SK-N-MC (cell line): ENCODE results near the gene REG3A.

Source experiments
- DNase-seq: peaks from one replicate; pipeline ENCODE4 v3.0.0-alpha.2; 2011; ENCODE audit warnings: low read depth, low spot score
- H3K27ac ChIP-seq: fragments of 200-600 bp; sonication (generic); 2 replicates; pipeline ENCODE4 v1.5.1; 2016; ENCODE audit warnings: mixed run types
- H3K36me3 ChIP-seq: fragments of 200-600 bp; sonication (generic); 2 replicates; pipeline ENCODE4 v1.6.1; 2017; ENCODE audit warnings: antibody characterized with exemption, low read length, mixed read lengths; ENCODE audit not compliant: insufficient read depth
- H3K4me3 ChIP-seq: fragments of 200-600 bp; sonication (generic); 2 replicates; pipeline ENCODE4 v1.5.1; 2016
- H3K9ac ChIP-seq: fragments of 200-600 bp; sonication (generic); 2 replicates; pipeline ENCODE4 v1.8.0; 2017; ENCODE audit warnings: mixed run types, mixed read lengths; ENCODE audit not compliant: insufficient read length
- H3K9me3 ChIP-seq: fragments of 200-600 bp; sonication (generic); 2 replicates; pipeline ENCODE4 v1.6.1; 2017; ENCODE audit warnings: low read depth, mild to moderate bottlenecking, antibody characterized with exemption, low read length, moderate library complexity, mixed read lengths
- EZH2 ChIP-seq: fragments of 200-600 bp; sonication (generic); IDR thresholded peaks from one replicate; pipeline ENCODE4 v1.6.1; 2017; ENCODE audit warnings: antibody characterized with exemption
- FOXP2 ChIP-seq: optimal IDR thresholded peaks from 2 replicates; pipeline ENCODE3; 2011; ENCODE audit warnings: mild to moderate bottlenecking, moderate library complexity; ENCODE audit not compliant: insufficient read depth; ENCODE audit errors: extremely low read length, control extremely low read depth
- POLR2AphosphoS5 ChIP-seq: IDR thresholded peaks from 2 replicates; pipeline ENCODE4 v1.6.1; 2012; ENCODE audit warnings: mild to moderate bottlenecking, low read depth, low read length, borderline replicate concordance

The REG3A gene

GRCh38 chr2:79159653-79160052 is at the start of gene REG3A:
REG3A (minus strand) TSS chr2:79159753; CDS start chr2:79159405, 348 bp downstream.
- H3K27ac ChIP-seq, result no peak within 1 kb of the TSS
- DNase-seq, result no peak
- TF ChIP-seq EZH2 (no peak), FOXP2 (no peak), POLR2AphosphoS5 (no peak)
- no peak within 1 kb of the TSS for H3K4me3 ChIP-seq
- H3K9ac ChIP-seq, result no peak within 1 kb of the TSS
- no peaks in the 10 kb centered on the region for H3K36me3 ChIP-seq
- H3K9me3 ChIP-seq, result no peaks in the 10 kb centered on the region

- TF ChIP-seq FOXP2 (no peak), POLR2AphosphoS5 (no peak), EZH2 (no peak)
- H3K9ac ChIP-seq, result no peak overlapping the region
- H3K4me3 ChIP-seq, result no peak overlapping the region
- no peaks in the 10 kb centered on the region for H3K9me3 ChIP-seq
- H3K27ac ChIP-seq, result no peak overlapping the region
- DNase-seq, result no peak
- no peaks in the 10 kb centered on the region for H3K36me3 ChIP-seq
These were observed 41.2 kb upstream of the REG3A start for GRCh38 chr2:79200762-79201161.

- H3K4me3 ChIP-seq, result no peak overlapping the region
- H3K9ac ChIP-seq, result no peak overlapping the region
- no peaks in the 10 kb centered on the region for H3K36me3 ChIP-seq
- H3K27ac ChIP-seq, result no peak overlapping the region
- DNase-seq, result no peak
- TF ChIP-seq EZH2 (no peak), FOXP2 (no peak), POLR2AphosphoS5 (no peak)
- no peaks in the 10 kb centered on the region for H3K9me3 ChIP-seq
These were observed 32.3 kb upstream of the REG3A start for GRCh38 chr2:79191816-79192215.

- TF ChIP-seq EZH2 (no peak), POLR2AphosphoS5 (no peak), FOXP2 (no peak)
- no peak overlapping the region for H3K4me3 ChIP-seq
- no peaks in the 10 kb centered on the region for H3K36me3 ChIP-seq
- no peaks in the 10 kb centered on the region for H3K9me3 ChIP-seq
- H3K27ac ChIP-seq, result no peak overlapping the region
- H3K9ac ChIP-seq, result no peak overlapping the region
- no peak for DNase-seq
These were observed 31.5 kb upstream of the REG3A start for GRCh38 chr2:79191081-79191480.

- Histone ChIP-seq H3K36me3 (no peaks in the 10 kb centered on the region), H3K4me3 (no peak overlapping the region), H3K27ac (no peak overlapping the region), H3K9me3 (no peaks in the 10 kb centered on the region), H3K9ac (no peak overlapping the region)
- no peak for TF ChIP-seq POLR2AphosphoS5
- no peak for TF ChIP-seq EZH2
- no peak for TF ChIP-seq FOXP2
- DNase-seq, result no peak
These were observed 29.9 kb upstream of the REG3A start for GRCh38 chr2:79189465-79189864.

GRCh38 chr2:79181617-79182016 is 22.1 kb upstream of the REG3A start:
- DNase-seq, result no peak
- H3K4me3 ChIP-seq, result no peak overlapping the region
- no peak for TF ChIP-seq EZH2
- TF ChIP-seq POLR2AphosphoS5, result no peak
- no peak for TF ChIP-seq FOXP2
- H3K9ac ChIP-seq, result no peak overlapping the region
- H3K9me3 ChIP-seq, result no peaks in the 10 kb centered on the region
- no peak overlapping the region for H3K27ac ChIP-seq
- H3K36me3 ChIP-seq, result no peaks in the 10 kb centered on the region

GRCh38 chr2:79180092-79180491 is 20.5 kb upstream of the REG3A start:
- H3K9me3 ChIP-seq, result no peaks in the 10 kb centered on the region
- no peak for DNase-seq
- H3K4me3 ChIP-seq, result no peak overlapping the region
- TF ChIP-seq FOXP2, result no peak
- TF ChIP-seq EZH2, result no peak
- no peak for TF ChIP-seq POLR2AphosphoS5
- H3K27ac ChIP-seq, result no peak overlapping the region
- H3K36me3 ChIP-seq, result no peaks in the 10 kb centered on the region
- no peak overlapping the region for H3K9ac ChIP-seq

- no peak overlapping the region for H3K4me3 ChIP-seq
- H3K9ac ChIP-seq, result no peak overlapping the region
- H3K9me3 ChIP-seq, result no peaks in the 10 kb centered on the region
- no peak overlapping the region for H3K27ac ChIP-seq
- H3K36me3 ChIP-seq, result no peaks in the 10 kb centered on the region
- DNase-seq, result no peak
- TF ChIP-seq FOXP2, result no peak
- TF ChIP-seq POLR2AphosphoS5, result no peak
- TF ChIP-seq EZH2, result no peak
These were observed 19.5 kb upstream of the REG3A start for GRCh38 chr2:79179036-79179435.

GRCh38 chr2:79178076-79178674 is 18.6 kb upstream of the REG3A start:
- DNase-seq, result no peak
- H3K9ac ChIP-seq, result no peak overlapping the region
- TF ChIP-seq EZH2, result no peak
- TF ChIP-seq FOXP2, result no peak
- no peak for TF ChIP-seq POLR2AphosphoS5

More at GRCh38 chr2:79178076-79178674, 18.6 kb upstream of the REG3A start:
- H3K9me3 ChIP-seq, result no peaks in the 10 kb centered on the region
- no peaks in the 10 kb centered on the region for H3K36me3 ChIP-seq
- H3K4me3 ChIP-seq, result no peak overlapping the region
- no peak overlapping the region for H3K27ac ChIP-seq
